Fibroblast of the conjunctiva (primary cell): ENCODE data around the gene GTPBP10.
A peak's percentile ranks its signal among the peaks of the same experiment; 100 is the strongest.

Experiments
- DNase-seq: peaks from one replicate; pipeline ENCODE4 v3.0.0-alpha.2; 2010; ENCODE audit warnings: low read depth

GTPBP10 gene

GRCh38 chr7:90351987-90352386 is 5.5 kb downstream of the GTPBP10 start:
- DNase-seq: no peak

- DNase-seq: no peak
Observed at GRCh38 chr7:90383422-90383821, 36.9 kb downstream of the GTPBP10 start.

- no peak for DNase-seq
Observed at GRCh38 chr7:90383861-90384260, 37.3 kb downstream of the GTPBP10 start.

GRCh38 chr7:90384433-90384832 is 37.9 kb downstream of the GTPBP10 start:
- DNase-seq: no peak

GRCh38 chr7:90387470-90388240 is 41.1 kb downstream of the GTPBP10 start:
- no peak for DNase-seq

GRCh38 chr7:90390926-90391325 is 44.4 kb downstream of the GTPBP10 start:
- DNase-seq: no peak

- DNase-seq: no peak
Observed at GRCh38 chr7:90391488-90391887, 45.0 kb downstream of the GTPBP10 start.

GRCh38 chr7:90396420-90396819 is 49.9 kb downstream of the GTPBP10 start:
- no peak for DNase-seq

GRCh38 chr7:90401989-90402388 is 55.5 kb downstream of the GTPBP10 start:
- no peak for DNase-seq

GRCh38 chr7:90402785-90403173 is 56.3 kb downstream of the GTPBP10 start:
- no peak for DNase-seq

GRCh38 chr7:90403174-90404113 is 56.9 kb downstream of the GTPBP10 start, which contains the start of gene CLDN12:
Gene CLDN12 (plus strand): TSS chr7:90403461. CDS start chr7:90412677, 9,216 bp downstream.
- peak; percentile 96 for DNase-seq

- DNase-seq: no peak
Observed at GRCh38 chr7:90404777-90405176, 58.3 kb downstream of the GTPBP10 start.

GRCh38 chr7:90407484-90407821 is 60.9 kb downstream of the GTPBP10 start:
- no peak for DNase-seq

GRCh38 chr7:90408142-90408541 is 61.6 kb downstream of the GTPBP10 start:
- DNase-seq: no peak

GRCh38 chr7:90409667-90410066 is 63.2 kb downstream of the GTPBP10 start:
- DNase-seq: no peak

GRCh38 chr7:90411510-90411909 is 65.0 kb downstream of the GTPBP10 start:
- DNase-seq: no peak

- no peak for DNase-seq
Observed at GRCh38 chr7:90412458-90413184, 66.1 kb downstream of the GTPBP10 start.

- DNase-seq: no peak
Observed at GRCh38 chr7:90413185-90413528, 66.6 kb downstream of the GTPBP10 start.

GRCh38 chr7:90421651-90422050 is 75.1 kb downstream of the GTPBP10 start:
- DNase-seq: no peak

GRCh38 chr7:90424720-90425119 is 78.2 kb downstream of the GTPBP10 start:
- no peak for DNase-seq

GRCh38 chr7:90425376-90425775 is 78.9 kb downstream of the GTPBP10 start:
- DNase-seq: no peak

GRCh38 chr7:90430614-90431460 is 84.3 kb downstream of the GTPBP10 start:
- no peak for DNase-seq
